HepG2 (cell line): Measurements from ENCODE around the gene NSF. TPM values are rescaled to one million over a fixed set of nuclear protein-coding genes. Genes with fewer than 3 reads are reported as not detected.

Experiments used
- ATAC-seq: fragments of 200-7000 bp; cut with Tn5 transposase; 3 replicates; pipeline ENCODE4 v1.9.1; 2020; ENCODE audit warnings: mild to moderate bottlenecking, moderate library complexity
- BruUV-seq: library from RNA; stranded (reverse); fragments of 400-500 nt; replicated peaks from 2 replicates; lab custom pipeline; 2021; lab: Mats Ljungman, UMichigan
- CTCF ChIA-PET: fragments of 300-600 bp; formaldehyde crosslinking; extraction: SDS; loops from one replicate; lab custom pipeline; 2021; ENCODE audit warnings: low total read pairs, inconsistent platforms, low intra/inter-chr PET ratio; lab: Yijun Ruan, JAX
- POLR2A ChIA-PET: fragments of 350-600 bp; sonication (Branson Sonifier 250); formaldehyde crosslinking; loops from one replicate; lab custom pipeline; 2020; ENCODE audit warnings: antibody characterized with exemption, inconsistent platforms; lab: Yijun Ruan, JAX
- DNase-seq: peaks from one replicate; pipeline ENCODE4 v3.0.0-alpha.2; 2015; ENCODE audit warnings: low spot score
- FAIRE-seq: peaks from 3 replicates; lab custom pipeline; 2011; peaks lifted over from hg19 to GRCh38; lab: Jason Lieb, UNC
- H2AFZ ChIP-seq: one replicate; pipeline ENCODE4 v1.6.1; 2011; ENCODE audit warnings: low read length, inconsistent platforms
- H3K27ac ChIP-seq: fragments of 300-600 bp; 3 replicates; pipeline ENCODE4 v1.8.0; 2011; ENCODE audit warnings: mixed run types, mild to moderate bottlenecking, mixed read lengths, low read length, inconsistent platforms; ENCODE audit not compliant: insufficient read depth; ENCODE audit errors: extremely low read length
- H3K27me3 ChIP-seq, 2 experiments: fragments of 200-600 bp in 1 of 2; 2 replicates in 1 of 2; 3 replicates in 1 of 2; pipeline versions ENCODE4 v1.6.0 to v1.8.0; 2011; ENCODE audit warnings: low read length in 2 of 2, mild to moderate bottlenecking in 2 of 2, moderate library complexity in 2 of 2, inconsistent platforms in 1 of 2; ENCODE audit not compliant: insufficient read depth in 2 of 2, control insufficient read depth in 1 of 2
- H3K36me3 ChIP-seq, 2 experiments: fragments of 200-600 bp in 1 of 2; replicated peaks in 1 of 2; 2 replicates in 1 of 2; 3 replicates in 1 of 2; pipeline versions ENCODE4 v1.5.1 to v1.8.0; 2011; ENCODE audit warnings: low read length in 2 of 2, inconsistent platforms in 1 of 2; ENCODE audit not compliant: insufficient read depth in 2 of 2, control insufficient read depth in 1 of 2
- H3K4me1 ChIP-seq: 2 replicates; pipeline ENCODE4 v1.5.1; 2012; ENCODE audit warnings: low read length, inconsistent platforms; ENCODE audit not compliant: insufficient read depth
- H3K4me2 ChIP-seq: 2 replicates; pipeline ENCODE4 v1.6.0; 2011; ENCODE audit warnings: low read depth, low read length, inconsistent platforms
- H3K4me3 ChIP-seq, 3 experiments: fragments of 200-600 bp in 1 of 3; sonication (generic), shearing (Covaris generic) in 1 of 3; replicated peaks in 1 of 3; 2 replicates each; pipeline ENCODE4 v1.5.1; 2011 to 2016; ENCODE audit warnings: low read length in 3 of 3, inconsistent platforms in 2 of 3, low read depth in 2 of 3, mild to moderate bottlenecking in 2 of 3, control low read depth in 1 of 3, mixed read lengths in 1 of 3; ENCODE audit not compliant: insufficient read depth in 1 of 3
- H3K79me2 ChIP-seq: one replicate; pipeline ENCODE4 v1.6.1; 2011; ENCODE audit warnings: low read length, inconsistent platforms; ENCODE audit not compliant: insufficient read depth
- H3K9ac ChIP-seq: 2 replicates; pipeline ENCODE4 v1.6.0; 2011; ENCODE audit warnings: mild to moderate bottlenecking, low read depth, low read length, inconsistent platforms; ENCODE audit not compliant: insufficient read depth
- H3K9me3 ChIP-seq: 2 replicates; pipeline ENCODE4 v1.5.1; 2012; ENCODE audit warnings: mild to moderate bottlenecking, low read length
- H4K20me1 ChIP-seq: 2 replicates; pipeline ENCODE4 v1.6.0; 2011; ENCODE audit warnings: inconsistent platforms, mild to moderate bottlenecking, low read length, moderate library complexity; ENCODE audit not compliant: insufficient read depth
- ATRX ChIP-seq: sonication (generic); formaldehyde crosslinking; IDR thresholded peaks from 2 replicates; pipeline ENCODE4 v1.4.0; 2020; ENCODE audit warnings: missing genetic modification reagents, borderline replicate concordance
- CREBL2 ChIP-seq: sonication (generic); formaldehyde crosslinking; IDR thresholded peaks from 2 replicates; pipeline ENCODE4 v1.8.1; 2023; ENCODE audit warnings: missing genetic modification reagents, mild to moderate bottlenecking, borderline replicate concordance
- GPBP1L1 ChIP-seq: sonication (generic); formaldehyde crosslinking; IDR thresholded peaks from 2 replicates; pipeline ENCODE4 v1.5.0; 2020; ENCODE audit warnings: mild to moderate bottlenecking, missing genetic modification reagents
- GTF2F1 ChIP-seq: fragments of 150-350 bp; IDR thresholded peaks from 2 replicates; pipeline ENCODE4 v1.6.1; 2014; ENCODE audit warnings: low read length
- MTF2 ChIP-seq: sonication (generic); formaldehyde crosslinking; IDR thresholded peaks from 2 replicates; pipeline ENCODE4 v1.5.0; 2020; ENCODE audit warnings: missing genetic modification reagents, borderline replicate concordance
- RCOR2 ChIP-seq: IDR thresholded peaks from 2 replicates; pipeline ENCODE4 v1.6.1; 2016; ENCODE audit warnings: missing biosample characterization, missing genetic modification reagents
- ZBTB4 ChIP-seq: sonication (generic); formaldehyde crosslinking; IDR thresholded peaks from 2 replicates; pipeline ENCODE4 v1.4.0; 2020; ENCODE audit warnings: missing genetic modification reagents, mild to moderate bottlenecking, borderline replicate concordance
- ZNF335 ChIP-seq: sonication (generic); formaldehyde crosslinking; IDR thresholded peaks from 2 replicates; pipeline ENCODE4 v1.4.0; 2020; ENCODE audit warnings: missing genetic modification reagents
- ZZZ3 ChIP-seq: sonication (generic); formaldehyde crosslinking; IDR thresholded peaks from 2 replicates; pipeline ENCODE4 v1.4.0; 2020; ENCODE audit warnings: missing genetic modification reagents, mild to moderate bottlenecking, borderline replicate concordance
- WGBS: methylation state at CpG from one replicate; pipeline ENCODE4 v1.1.6; 2017; ENCODE audit warnings: low lambda C conversion rate; 5-methylcytosine and 5-hydroxymethylcytosine counted together
- in situ Hi-C: cut with HindIII; loops from 2 replicates; pipeline ENCODE4 v1.10.0; 2017; ENCODE audit warnings: low pct_unique_long_range_greater_than_20kb; ENCODE audit not compliant: extremely low pct_ligation_motif_present
- intact Hi-C: fragments of 100-400 bp; cut with micrococcal nuclease; formaldehyde crosslinking; loops from one replicate; pipeline ENCODE4 v1.10.0; 2022; ENCODE audit not compliant: unreplicated experiment
- polyA plus RNA-seq, 8 experiments: library from polyadenylated mRNA; depleted of rRNA in 3 of 8; stranded (reverse) in 7 of 8; unstranded in 1 of 8; fragments of >200 nt; fragmentation: Illumina TruSeq in 4 of 8; extraction: Trizol in 4 of 8; gene quantifications; 2 replicates each; pipeline versions ENCODE4 v1.2.1 to v1.2.3, GENCODE V29; 2011 to 2016; ENCODE audit warnings: low read depth in 4 of 8, missing spikeins in 1 of 8, mixed read lengths in 1 of 8; ENCODE audit not compliant: insufficient read depth in 1 of 8
- total RNA-seq, 5 experiments: library from RNA; depleted of rRNA; stranded (reverse); fragments of >200 nt; fragmentation: Illumina TruSeq; extraction: Trizol; gene quantifications; 2 replicates each; pipeline ENCODE4 v1.2.3, GENCODE V29; 2016; ENCODE audit warnings: low read depth in 1 of 5
- TF ChIP-seq, protein P1 (sequence below): sonication (generic); formaldehyde crosslinking; IDR thresholded peaks from 2 replicates; pipeline ENCODE4 v1.4.0; 2020; ENCODE audit warnings: missing genetic modification reagents
- TF ChIP-seq, protein P2 (sequence below): sonication (generic); formaldehyde crosslinking; IDR thresholded peaks from 2 replicates; pipeline ENCODE4 v1.4.0; 2020; ENCODE audit warnings: missing genetic modification reagents
- TF ChIP-seq, protein P3 (sequence below): sonication (generic); formaldehyde crosslinking; IDR thresholded peaks from 2 replicates; pipeline ENCODE4 v1.8.0; 2022; ENCODE audit warnings: mild to moderate bottlenecking, missing genetic modification reagents; ENCODE audit not compliant: insufficient replicate concordance
- TF ChIP-seq, protein P4 (sequence below): sonication (generic); formaldehyde crosslinking; IDR thresholded peaks from 2 replicates; pipeline ENCODE4 v1.8.0; 2022; ENCODE audit warnings: mild to moderate bottlenecking, missing genetic modification reagents, moderate library complexity

The NSF gene
- total and polyA plus RNA-seq, 2 of the 13 experiments (the other 11 are each of a cell fraction or from before 2014, with no cell fraction given): 21.9 to 37.8 TPM

DNA sequence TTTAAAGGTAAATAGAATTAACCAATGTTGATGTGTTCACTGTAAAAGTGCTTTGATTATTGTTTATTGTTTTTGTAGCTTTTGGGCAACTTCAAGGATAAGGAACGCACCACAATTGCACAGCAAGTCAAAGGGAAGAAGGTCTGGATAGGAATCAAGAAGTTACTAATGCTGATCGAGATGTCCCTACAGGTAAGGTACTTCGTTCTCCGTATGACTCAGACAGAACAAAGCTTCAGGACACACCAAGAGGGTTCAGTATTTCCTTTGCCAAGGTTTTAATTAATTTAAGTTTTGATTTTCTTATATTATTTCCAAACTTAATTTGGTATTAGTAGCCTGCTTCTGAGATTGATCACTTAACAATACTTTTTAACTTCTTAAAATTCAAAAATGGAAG is 161.0 kb downstream of the NSF start:
- intact Hi-C loops: no loop called here
- DNase-seq (no peak), FAIRE-seq (no peak), ATAC-seq (no peak)
- Histone ChIP-seq H3K9me3 (no peaks in the 10 kb centered on the region), H3K9ac (no peak overlapping the region), H3K4me1 (no peaks in the 10 kb centered on the region), H3K79me2 (no peaks in the 10 kb centered on the region), H3K27me3 (no peaks in the 10 kb centered on the region), H3K36me3 (peaks cover 19 to 35% of the 10 kb centered on the region in 2 experiments), H2AFZ (no peak overlapping the region), H3K4me2 (no peak overlapping the region), H4K20me1 (no peaks in the 10 kb centered on the region), H3K27ac (no peak overlapping the region), H3K4me3 (no peak overlapping the region)
- 96% methylated on average over 4 of the region's 4 CpGs for WGBS
- no peak for TF ChIP-seq GPBP1L1 (CRISPR knock-in tag)
- TF ChIP-seq CREBL2: no peak
- TF ChIP-seq, protein P1, sequence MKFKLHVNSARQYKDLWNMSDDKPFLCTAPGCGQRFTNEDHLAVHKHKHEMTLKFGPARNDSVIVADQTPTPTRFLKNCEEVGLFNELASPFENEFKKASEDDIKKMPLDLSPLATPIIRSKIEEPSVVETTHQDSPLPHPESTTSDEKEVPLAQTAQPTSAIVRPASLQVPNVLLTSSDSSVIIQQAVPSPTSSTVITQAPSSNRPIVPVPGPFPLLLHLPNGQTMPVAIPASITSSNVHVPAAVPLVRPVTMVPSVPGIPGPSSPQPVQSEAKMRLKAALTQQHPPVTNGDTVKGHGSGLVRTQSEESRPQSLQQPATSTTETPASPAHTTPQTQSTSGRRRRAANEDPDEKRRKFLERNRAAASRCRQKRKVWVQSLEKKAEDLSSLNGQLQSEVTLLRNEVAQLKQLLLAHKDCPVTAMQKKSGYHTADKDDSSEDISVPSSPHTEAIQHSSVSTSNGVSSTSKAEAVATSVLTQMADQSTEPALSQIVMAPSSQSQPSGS (CRISPR knock-in tag): no peak
- no peak for TF ChIP-seq ZZZ3 (CRISPR knock-in tag)
- TF ChIP-seq, protein P2, sequence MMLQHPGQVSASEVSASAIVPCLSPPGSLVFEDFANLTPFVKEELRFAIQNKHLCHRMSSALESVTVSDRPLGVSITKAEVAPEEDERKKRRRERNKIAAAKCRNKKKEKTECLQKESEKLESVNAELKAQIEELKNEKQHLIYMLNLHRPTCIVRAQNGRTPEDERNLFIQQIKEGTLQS (CRISPR knock-in tag): no peak
- TF ChIP-seq MTF2 (CRISPR knock-in tag): no peak
- no peak for TF ChIP-seq ZBTB4 (CRISPR knock-in tag)
- TF ChIP-seq GTF2F1: no peak
- TF ChIP-seq, protein P3, sequence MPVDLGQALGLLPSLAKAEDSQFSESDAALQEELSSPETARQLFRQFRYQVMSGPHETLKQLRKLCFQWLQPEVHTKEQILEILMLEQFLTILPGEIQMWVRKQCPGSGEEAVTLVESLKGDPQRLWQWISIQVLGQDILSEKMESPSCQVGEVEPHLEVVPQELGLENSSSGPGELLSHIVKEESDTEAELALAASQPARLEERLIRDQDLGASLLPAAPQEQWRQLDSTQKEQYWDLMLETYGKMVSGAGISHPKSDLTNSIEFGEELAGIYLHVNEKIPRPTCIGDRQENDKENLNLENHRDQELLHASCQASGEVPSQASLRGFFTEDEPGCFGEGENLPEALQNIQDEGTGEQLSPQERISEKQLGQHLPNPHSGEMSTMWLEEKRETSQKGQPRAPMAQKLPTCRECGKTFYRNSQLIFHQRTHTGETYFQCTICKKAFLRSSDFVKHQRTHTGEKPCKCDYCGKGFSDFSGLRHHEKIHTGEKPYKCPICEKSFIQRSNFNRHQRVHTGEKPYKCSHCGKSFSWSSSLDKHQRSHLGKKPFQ: no peak
- no peak for TF ChIP-seq RCOR2 (CRISPR knock-in tag)
- TF ChIP-seq ATRX (CRISPR knock-in tag): no peak
- no peak for TF ChIP-seq ZNF335 (CRISPR knock-in tag)
- TF ChIP-seq, protein P4, sequence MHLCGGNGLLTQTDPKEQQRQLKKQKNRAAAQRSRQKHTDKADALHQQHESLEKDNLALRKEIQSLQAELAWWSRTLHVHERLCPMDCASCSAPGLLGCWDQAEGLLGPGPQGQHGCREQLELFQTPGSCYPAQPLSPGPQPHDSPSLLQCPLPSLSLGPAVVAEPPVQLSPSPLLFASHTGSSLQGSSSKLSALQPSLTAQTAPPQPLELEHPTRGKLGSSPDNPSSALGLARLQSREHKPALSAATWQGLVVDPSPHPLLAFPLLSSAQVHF: no peak
- in situ Hi-C loops: no loop called here
- no TSS peak for BruUV-seq
- ChIA-PET CTCF (no interaction called here), POLR2A (no interaction called here)
